NCI-H2196 (cell line): ENCODE data around the gene HOGA1.
A peak's percentile ranks its signal among the peaks of the same experiment; 100 is the strongest.
"Not testable (repeated sequence)": the region's sequence is repeated elsewhere in the genome, so short reads cannot be mapped to it uniquely, and the experiment has no call there.

ENCODE experiments used
- DNase-seq: peaks from one replicate; lab custom pipeline; 2025; ENCODE audit not compliant: unreplicated experiment; lab: John Stamatoyannopoulos, UW

HOGA1 gene

DNA sequence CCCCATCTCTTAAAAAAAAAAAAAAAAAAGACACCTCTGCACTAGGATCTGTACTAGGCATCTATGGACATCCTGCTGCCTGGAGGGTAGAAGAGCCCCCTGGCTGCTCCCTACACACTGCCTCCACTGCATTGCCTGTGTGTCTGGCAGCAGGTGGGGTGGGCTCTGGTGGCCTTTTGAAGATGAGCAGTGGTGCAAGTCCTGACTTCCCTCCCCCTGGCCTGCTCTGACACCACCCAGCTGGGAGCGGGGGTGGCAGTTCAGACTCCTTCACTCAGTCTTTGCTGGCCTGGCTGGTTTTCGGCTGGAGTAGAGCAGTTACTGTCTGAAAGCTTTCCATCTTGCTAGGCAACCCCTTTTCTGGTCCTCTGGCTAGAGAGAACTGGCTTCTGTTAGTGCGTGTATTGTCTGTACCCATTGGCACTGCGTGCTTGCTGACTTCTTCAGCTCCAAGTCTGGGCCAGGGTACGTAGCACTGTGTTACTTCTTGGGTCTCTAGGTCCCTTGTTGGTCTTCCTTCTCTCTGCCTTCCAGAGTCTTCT, 23.0 kb downstream of the HOGA1 start:
- no peak for DNase-seq

- DNase-seq: no peak
These were observed 24.9 kb downstream of the HOGA1 start for GRCh38 chr10:97608991-97609561.

GRCh38 chr10:97611473-97611872, 27.3 kb downstream of the HOGA1 start:
- no peak for DNase-seq

DNA sequence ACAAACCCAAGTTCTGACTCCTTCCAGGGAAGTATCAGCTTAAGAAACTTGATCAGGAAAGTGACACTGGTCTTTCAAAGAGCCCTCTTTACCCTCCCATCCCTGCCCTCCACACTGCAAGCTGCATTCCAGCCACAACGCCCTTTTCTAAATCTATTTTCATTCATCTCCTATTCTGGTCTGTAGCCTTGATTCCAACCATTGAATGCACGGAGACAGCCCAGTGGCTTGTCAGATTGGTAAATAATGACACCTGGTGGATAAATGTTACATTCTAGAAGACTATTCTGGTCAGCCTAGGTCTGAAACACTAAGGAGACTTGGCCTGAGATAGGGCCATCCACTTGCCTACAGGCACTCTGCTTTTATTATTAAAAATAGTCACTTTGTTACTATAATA, 28.2 kb downstream of the HOGA1 start:
- peak; percentile 39 for DNase-seq

GRCh38 chr10:97618285-97618684, 34.1 kb downstream of the HOGA1 start:
- DNase-seq: no peak

GRCh38 chr10:97618733-97619132, 34.5 kb downstream of the HOGA1 start:
- DNase-seq: no peak

DNA sequence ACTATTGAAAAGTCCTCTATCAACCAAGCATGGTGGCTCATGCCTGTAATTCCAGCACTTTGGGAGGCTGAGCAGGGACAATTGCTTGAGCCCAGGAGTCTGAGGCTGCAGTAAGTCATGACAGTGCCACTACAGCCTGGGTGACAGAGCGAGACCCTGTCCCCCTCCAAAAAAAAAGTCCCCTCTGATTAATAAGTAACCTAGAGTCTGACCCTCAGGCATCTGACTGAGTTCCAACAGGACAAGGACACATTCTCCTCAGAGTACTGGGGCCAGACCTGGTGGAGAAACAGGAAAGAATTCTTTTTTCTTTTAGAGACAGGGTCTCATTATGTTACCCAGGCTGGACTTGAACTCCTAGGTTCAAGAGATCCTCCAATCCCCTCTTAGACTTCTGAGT, 39.1 kb downstream of the HOGA1 start:
- DNase-seq: no peak

DNA sequence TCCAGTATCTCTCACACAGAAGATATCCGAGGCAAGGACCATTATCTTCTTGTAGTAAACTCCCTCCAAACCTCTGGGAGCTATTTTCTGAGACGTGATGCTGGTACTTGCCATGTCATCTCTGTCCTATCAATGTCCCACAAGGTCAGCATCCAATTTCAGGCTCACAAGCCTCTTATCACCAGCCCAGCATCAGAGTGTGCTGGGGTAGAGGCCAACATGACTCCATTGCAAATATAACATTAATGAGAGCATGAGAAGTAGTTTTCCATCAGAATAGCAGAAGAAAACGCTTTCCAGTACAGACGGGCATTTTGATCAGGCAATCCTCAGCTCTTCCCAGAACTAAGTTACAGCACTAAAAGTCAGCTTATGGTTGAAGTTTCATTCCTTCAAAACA, 43.5 kb downstream of the HOGA1 start:
- no peak for DNase-seq

DNA sequence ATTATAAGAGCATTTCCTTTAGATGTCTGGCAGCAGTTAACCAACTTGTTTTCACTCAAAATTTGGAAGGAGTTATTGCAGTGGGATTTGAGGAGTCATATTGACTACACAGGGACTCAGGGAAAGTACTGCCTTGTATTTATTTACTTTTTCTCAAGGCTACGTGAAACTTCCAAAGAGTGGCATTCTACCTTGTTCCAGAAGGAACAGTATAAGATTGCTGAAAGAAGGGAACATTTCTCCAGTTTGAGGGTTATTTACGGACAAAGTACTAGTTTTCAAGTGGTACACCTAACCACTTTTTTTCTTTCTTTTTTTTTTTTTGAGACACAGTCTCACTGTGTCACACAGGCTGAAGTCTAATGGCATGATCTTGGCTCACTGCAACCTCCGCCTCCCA, 44.0 kb downstream of the HOGA1 start:
- DNase-seq: no peak

DNA sequence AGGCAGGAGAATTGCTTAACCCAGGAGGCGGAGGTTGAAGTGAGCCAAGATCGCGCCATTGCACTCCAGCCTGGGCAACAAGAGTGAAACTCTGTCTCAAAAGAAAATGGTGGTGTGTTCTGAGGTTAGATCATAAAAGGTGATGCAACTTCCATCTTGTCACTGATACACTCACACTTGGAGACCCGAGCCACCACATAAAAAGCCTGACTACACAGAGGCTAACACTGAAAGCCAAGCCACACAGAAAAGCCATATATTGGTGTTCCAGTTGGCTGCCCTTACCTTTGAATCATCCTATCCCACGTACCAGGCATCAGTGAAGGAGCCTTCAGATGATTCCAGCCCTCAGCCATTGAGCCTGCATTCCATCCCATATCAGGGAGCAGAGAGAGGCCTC, 45.1 kb downstream of the HOGA1 start:
- no peak for DNase-seq

GRCh38 chr10:97631098-97631497, 46.9 kb downstream of the HOGA1 start:
- DNase-seq: no peak

DNA sequence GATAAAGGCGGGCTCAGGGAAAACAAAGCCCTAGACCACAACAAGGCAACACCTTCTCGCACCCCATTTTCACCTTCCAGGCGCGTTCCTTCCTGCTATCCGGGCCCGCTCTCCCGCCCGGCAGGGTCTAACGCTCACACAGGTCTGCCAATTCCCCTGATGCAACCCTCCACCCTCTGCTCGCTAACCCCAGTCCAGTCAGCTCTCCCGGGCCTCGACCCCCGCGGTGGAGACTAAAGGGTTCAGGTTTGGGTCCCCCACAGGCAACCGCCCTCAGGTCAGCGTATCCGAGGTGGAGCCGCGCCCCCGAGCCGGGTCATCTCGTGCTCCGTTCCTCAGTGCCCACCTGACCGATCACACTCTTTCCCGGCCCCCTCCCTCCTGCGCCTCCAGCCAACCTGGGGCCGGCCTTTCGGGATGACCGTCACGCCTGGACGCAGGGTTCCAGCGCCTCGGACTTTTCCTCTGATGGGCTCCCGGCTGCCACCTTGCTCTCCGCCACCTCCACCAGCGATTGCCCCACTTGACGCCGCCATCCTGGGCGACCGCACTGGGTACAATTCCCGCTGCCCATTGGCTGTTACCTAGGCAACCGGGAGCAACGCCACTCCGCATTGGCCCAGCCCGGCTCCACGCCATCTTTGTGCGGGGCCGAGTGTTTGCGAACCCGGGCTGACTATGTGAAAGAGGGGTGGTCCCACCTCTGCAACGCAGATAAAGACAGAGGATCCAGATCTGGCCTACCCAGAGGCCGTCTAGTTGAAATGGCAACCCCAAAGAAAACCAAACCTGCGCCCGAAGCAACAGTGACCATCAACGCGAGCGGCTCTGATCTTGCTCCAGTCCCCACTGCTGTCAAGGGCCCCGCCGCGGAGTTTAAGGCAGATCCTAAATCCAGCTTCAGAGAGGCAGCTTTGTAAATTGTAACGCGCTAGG, 49.0 kb downstream of the HOGA1 start, which contains the start of gene MORN4:
Gene MORN4 (minus strand): TSS at position 552 of the 936 bp plus-strand sequence. CDS start 13,847 bp downstream, outside the sequence.
- DNase-seq: peak; percentile 86

GRCh38 chr10:97633921-97634320, 49.7 kb downstream of the HOGA1 start:
- DNase-seq: no peak

DNA sequence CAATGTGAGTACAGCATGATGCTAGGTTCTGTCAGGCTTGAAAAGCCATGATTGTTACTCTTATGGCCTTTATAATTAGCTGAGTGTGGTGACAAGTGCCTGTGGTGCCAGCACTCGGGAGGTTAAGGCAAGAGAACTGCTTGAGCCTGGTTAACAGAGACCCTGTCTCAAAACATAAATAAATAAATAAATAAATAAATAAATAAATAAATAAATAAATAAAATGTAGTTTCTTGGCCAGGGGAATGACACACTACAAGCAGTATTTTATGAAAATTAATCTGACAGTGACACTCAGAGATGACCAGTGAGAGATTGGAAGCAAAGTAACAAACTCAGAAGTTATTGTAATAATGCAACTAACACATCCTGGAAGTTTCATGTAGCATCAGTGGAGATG, 51.4 kb downstream of the HOGA1 start:
- no peak for DNase-seq

DNA sequence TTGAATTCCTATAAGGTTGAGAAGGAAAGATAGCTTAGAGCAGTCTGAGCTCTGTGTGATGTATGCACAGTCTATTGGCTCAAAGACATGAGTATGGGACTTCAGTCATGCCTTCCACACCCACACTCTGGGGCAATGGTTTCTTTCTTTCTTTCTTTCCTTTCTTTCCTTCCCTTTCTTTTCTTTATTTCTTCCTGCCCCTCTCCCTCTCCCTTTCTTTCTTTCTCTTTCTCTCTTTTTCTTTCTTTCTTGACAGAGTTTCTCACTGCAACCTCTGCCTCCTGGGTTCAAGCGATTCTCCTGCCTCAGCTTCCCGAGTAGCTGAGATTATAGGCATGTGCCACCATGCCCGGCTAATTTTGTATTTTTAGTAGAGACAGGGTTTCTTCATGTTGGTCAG, 54.9 kb downstream of the HOGA1 start:
- DNase-seq: not testable (repeated sequence)

DNA sequence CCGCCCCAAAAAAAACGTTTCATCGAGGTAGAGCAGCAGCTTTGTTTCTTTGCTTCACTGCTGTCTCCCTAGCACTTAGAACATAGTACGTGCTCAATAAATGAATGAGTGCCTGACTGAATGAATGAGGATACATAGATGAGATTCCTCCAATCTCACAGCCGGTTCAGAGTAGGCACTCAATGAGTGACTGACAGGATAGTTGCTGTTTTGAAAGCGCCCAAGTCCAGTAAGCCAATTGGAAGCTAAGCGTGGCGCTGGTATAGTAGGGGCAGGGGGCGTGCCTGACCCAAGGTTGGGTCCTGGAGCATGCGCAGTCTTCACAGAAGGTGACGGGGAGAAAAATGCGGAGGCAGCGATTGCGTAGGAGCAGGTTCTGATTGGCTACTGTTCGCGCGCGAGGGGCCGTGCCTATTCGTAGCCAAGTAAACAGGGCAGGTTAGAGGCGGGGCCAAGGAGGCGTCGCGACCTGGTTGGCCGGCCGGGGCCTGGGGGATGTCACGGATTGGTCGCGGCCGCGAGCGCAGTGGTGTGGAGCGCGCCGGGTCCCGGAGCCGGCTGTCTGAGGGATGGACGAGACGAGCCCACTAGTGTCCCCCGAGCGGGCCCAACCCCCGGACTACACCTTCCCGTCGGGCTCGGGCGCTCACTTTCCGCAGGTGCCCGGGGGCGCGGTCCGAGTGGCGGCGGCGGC, 56.1 kb downstream of the HOGA1 start, which contains the start of gene PI4K2A:
Gene PI4K2A (plus strand): TSS at position 498 of the 694 bp plus-strand sequence. CDS start 72 bp downstream, at position 570.
- peak; percentile 99 for DNase-seq

- DNase-seq: no peak
These were observed 57.0 kb downstream of the HOGA1 start for GRCh38 chr10:97640868-97641811.

DNA sequence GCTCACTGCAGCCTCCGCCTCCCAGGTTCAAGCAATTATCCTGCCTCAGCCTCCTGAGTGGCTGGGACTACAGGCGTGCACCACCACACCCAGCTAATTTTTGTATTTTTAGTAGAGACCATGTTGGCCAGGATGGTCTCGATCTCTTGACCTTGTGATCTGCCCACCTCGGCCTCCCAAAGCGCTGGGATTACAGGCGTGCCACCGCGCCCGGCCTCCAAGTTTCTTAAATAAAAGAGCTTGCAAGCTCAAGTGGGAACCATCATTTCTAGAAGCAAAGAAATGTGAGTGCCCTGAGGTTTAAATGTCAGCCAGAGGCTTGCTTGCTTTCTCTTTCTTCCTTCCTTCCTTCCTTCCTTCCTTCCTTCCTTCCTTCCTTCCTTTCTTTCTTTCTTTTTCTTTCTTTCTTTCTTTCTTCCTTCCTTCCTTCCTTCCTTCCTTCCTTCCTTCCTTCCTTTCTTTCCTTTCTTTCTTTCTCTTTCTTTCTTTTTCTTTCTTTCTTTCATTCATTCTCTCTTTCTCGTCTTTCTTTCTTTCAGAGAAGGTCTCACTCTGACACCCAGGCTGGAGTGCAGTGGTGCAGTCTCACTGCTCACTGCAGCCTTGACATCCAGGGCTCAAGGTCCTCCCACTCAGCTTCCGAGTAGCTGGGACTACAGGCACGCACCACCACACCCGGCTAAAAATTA, 58.4 kb downstream of the HOGA1 start:
- not testable (repeated sequence) for DNase-seq

- DNase-seq: no peak
These were observed 59.3 kb downstream of the HOGA1 start for GRCh38 chr10:97643441-97643985.
